Aorta (tissue), 5 donors: ENCODE measurements around the gene PTPRN2. TPM values are rescaled to one million over a fixed set of nuclear protein-coding genes. Genes with fewer than 3 reads are reported as not detected.

Experiments
- ATAC-seq: fragments of 200-7000 bp; cut with Tn5 transposase; one replicate; pipeline ENCODE4 v1.9.1; 2022; ENCODE audit warnings: moderate library complexity; ENCODE audit not compliant: low FRiP score
- DNase-seq, 2 donors: peaks; one replicate each; pipeline ENCODE4 v3.0.0-alpha.2; 2020
- H3K27ac ChIP-seq, 2 donors: one replicate each; pipeline ENCODE4 v1.5.1; 2013; ENCODE audit warnings: low read length in 2 of 2, mild to moderate bottlenecking in 2 of 2, moderate library complexity in 2 of 2, control low read depth in 1 of 2, inconsistent platforms in 1 of 2, low read depth in 1 of 2
- H3K27me3 ChIP-seq, 2 donors: one replicate each; pipeline ENCODE4 v1.6.1; 2013; ENCODE audit warnings: control low read depth in 1 of 2, low read length in 1 of 2, mild to moderate bottlenecking in 1 of 2, moderate library complexity in 1 of 2; ENCODE audit not compliant: insufficient read depth in 2 of 2, control insufficient read depth in 1 of 2
- H3K36me3 ChIP-seq, 2 donors: one replicate each; pipeline ENCODE4 v1.6.1; 2013; ENCODE audit warnings: control low read depth in 1 of 2, low read length in 1 of 2, mild to moderate bottlenecking in 1 of 2; ENCODE audit not compliant: insufficient read depth in 2 of 2, control insufficient read depth in 1 of 2
- H3K4me1 ChIP-seq, 2 donors: one replicate each; pipeline ENCODE4 v1.6.1; 2013; ENCODE audit warnings: low read length in 2 of 2, control low read depth in 1 of 2, mild to moderate bottlenecking in 1 of 2, moderate library complexity in 1 of 2; ENCODE audit not compliant: insufficient read depth in 2 of 2, control insufficient read depth in 1 of 2
- H3K4me3 ChIP-seq, 2 donors: one replicate each; pipeline ENCODE4 v1.5.1; 2013; ENCODE audit warnings: low read length in 2 of 2, control low read depth in 1 of 2, mild to moderate bottlenecking in 1 of 2
- H3K9me3 ChIP-seq: one replicate; pipeline ENCODE4 v1.6.1; 2013; ENCODE audit warnings: mild to moderate bottlenecking, low read length; ENCODE audit not compliant: control insufficient read depth
- WGBS, 2 donors: extraction: QIAGEN DNeasy Blood & Tissue Kit; methylation state at CpG; one replicate each; pipeline ENCODE4 v1.1.7; 2013; 5-methylcytosine and 5-hydroxymethylcytosine counted together
- intact Hi-C, 2 donors: fragments of 100-400 bp; cut with DNase I; formaldehyde crosslinking; loops; one replicate each; pipeline versions ENCODE4 v1.14.2 to v1.15.0; 2022
- polyA plus RNA-seq, 2 donors: library from polyadenylated mRNA; stranded (reverse); fragments of 200-250 nt; gene quantifications; one replicate each; pipeline ENCODE4 v1.2.3, GENCODE V29; 2013
- total RNA-seq, 2 donors: library from RNA; stranded (reverse); fragmentation: NEBNext Ultra II Directional; extraction: Animal tissue kit (Norgen Biotek cat#: 25700); gene quantifications; one replicate each; pipeline ENCODE4 v1.2.1, GENCODE V29; 2021
- donor health status: healthy with polysubstance abuse.
- donor health status: Bipolar disorder and iron deficiency.
- donor health status: DM: no; HTN: no; CAD: no.
- donor health status: DM: no; HTN: no; CAD: no.
- donor health status: DM: yes; HTN: yes; CAD: no.

Gene PTPRN2
- total and polyA plus RNA-seq, 4 donors: 0.67 to 3.3 (median 1.4) TPM

GRCh38 chr7:157963526-157963925 lies 624.1 kb downstream of the PTPRN2 start:
- WGBS, 2 donors: 63 to 68% methylated on average over 9 of the region's 9 CpGs
- DNase-seq (no peak), ATAC-seq (no peak)
- no peak overlapping the region for H3K4me3 ChIP-seq
- no peaks in the 10 kb centered on the region for H3K27me3 ChIP-seq
- H3K27ac ChIP-seq: no peak overlapping the region
- no peaks in the 10 kb centered on the region for H3K36me3 ChIP-seq
- intact Hi-C loops: no loop called here
- H3K4me1 ChIP-seq: no peaks in the 10 kb centered on the region
- no peaks in the 10 kb centered on the region for H3K9me3 ChIP-seq

- Histone ChIP-seq H3K9me3 (no peaks in the 10 kb centered on the region), H3K4me1 (no peaks in the 10 kb centered on the region), H3K4me3 (no peak overlapping the region), H3K27me3 (no peaks in the 10 kb centered on the region), H3K27ac (no peak overlapping the region), H3K36me3 (no peaks in the 10 kb centered on the region)
- intact Hi-C loops: no loop called here
- no peak for DNase-seq
- peak; percentile 36 for ATAC-seq
- 71 to 78% methylated on average over 15 of the region's 15 CpGs for WGBS, 2 donors
These were observed 624.9 kb downstream of the PTPRN2 start for GRCh38 chr7:157962458-157963306.

- 15 to 19% methylated on average over 28 to 29 of the region's 29 CpGs for WGBS, 2 donors
- intact Hi-C loops: no loop called here
- Histone ChIP-seq H3K9me3 (no peaks in the 10 kb centered on the region), H3K36me3 (no peaks in the 10 kb centered on the region), H3K4me3 (no peak overlapping the region), H3K4me1 (no peaks in the 10 kb centered on the region), H3K27me3 (no peaks in the 10 kb centered on the region), H3K27ac (no peak overlapping the region)
- DNase-seq (no peak), ATAC-seq (no peak)
These were observed 625.7 kb downstream of the PTPRN2 start for GRCh38 chr7:157961731-157962457.

- ATAC-seq: no peak
- H3K27me3 ChIP-seq: no peaks in the 10 kb centered on the region
- no peaks in the 10 kb centered on the region for H3K4me1 ChIP-seq
- intact Hi-C loops: no loop called here
- no peaks in the 10 kb centered on the region for H3K36me3 ChIP-seq
- no peak for DNase-seq
- 66 to 69% methylated on average over 13 of the region's 13 CpGs for WGBS, 2 donors
- no peak overlapping the region for H3K27ac ChIP-seq
- H3K4me3 ChIP-seq: no peak overlapping the region
- peaks cover 2% of the 10 kb centered on the region for H3K9me3 ChIP-seq
These were observed 632.1 kb downstream of the PTPRN2 start for GRCh38 chr7:157955348-157955999.

- DNase-seq: no peak
- Histone ChIP-seq H3K27me3 (no peaks in the 10 kb centered on the region), H3K27ac (no peak overlapping the region), H3K36me3 (no peaks in the 10 kb centered on the region), H3K4me1 (no peaks in the 10 kb centered on the region), H3K4me3 (no peak overlapping the region), H3K9me3 (peaks cover 3% of the 10 kb centered on the region)
- WGBS, 2 donors: 75% methylated on average over 7 of the region's 7 CpGs
- no peak for ATAC-seq
- intact Hi-C loops: no loop called here
These were observed 632.7 kb downstream of the PTPRN2 start for GRCh38 chr7:157954901-157955300.

GRCh38 chr7:157952841-157953645 lies 634.6 kb downstream of the PTPRN2 start:
- peak; percentile 46 for ATAC-seq
- intact Hi-C loops: no loop called here
- H3K4me3 ChIP-seq: no peak overlapping the region
- peaks cover 3% of the 10 kb centered on the region for H3K9me3 ChIP-seq
- no peaks in the 10 kb centered on the region for H3K36me3 ChIP-seq
- H3K27me3 ChIP-seq: no peaks in the 10 kb centered on the region
- DNase-seq: peak in 1 of 2 donors; percentile 57
- WGBS, 2 donors: 84% methylated on average over 25 of the region's 25 CpGs
- no peaks in the 10 kb centered on the region for H3K4me1 ChIP-seq
- no peak overlapping the region for H3K27ac ChIP-seq

GRCh38 chr7:157952050-157952667 lies 635.5 kb downstream of the PTPRN2 start:
- no peaks in the 10 kb centered on the region for H3K4me1 ChIP-seq
- H3K36me3 ChIP-seq: no peaks in the 10 kb centered on the region
- ATAC-seq (peak; percentile 17), DNase-seq (peak in 1 of 2 donors; percentile 61)
- H3K27me3 ChIP-seq: no peaks in the 10 kb centered on the region
- no peak overlapping the region for H3K27ac ChIP-seq
- WGBS, 2 donors: 83 to 85% methylated on average over 20 to 21 of the region's 21 CpGs
- intact Hi-C loops: no loop called here
- peaks cover 3% of the 10 kb centered on the region for H3K9me3 ChIP-seq
- no peak overlapping the region for H3K4me3 ChIP-seq
